ENCODE data around the gene ADAMTSL3.

DNA sequence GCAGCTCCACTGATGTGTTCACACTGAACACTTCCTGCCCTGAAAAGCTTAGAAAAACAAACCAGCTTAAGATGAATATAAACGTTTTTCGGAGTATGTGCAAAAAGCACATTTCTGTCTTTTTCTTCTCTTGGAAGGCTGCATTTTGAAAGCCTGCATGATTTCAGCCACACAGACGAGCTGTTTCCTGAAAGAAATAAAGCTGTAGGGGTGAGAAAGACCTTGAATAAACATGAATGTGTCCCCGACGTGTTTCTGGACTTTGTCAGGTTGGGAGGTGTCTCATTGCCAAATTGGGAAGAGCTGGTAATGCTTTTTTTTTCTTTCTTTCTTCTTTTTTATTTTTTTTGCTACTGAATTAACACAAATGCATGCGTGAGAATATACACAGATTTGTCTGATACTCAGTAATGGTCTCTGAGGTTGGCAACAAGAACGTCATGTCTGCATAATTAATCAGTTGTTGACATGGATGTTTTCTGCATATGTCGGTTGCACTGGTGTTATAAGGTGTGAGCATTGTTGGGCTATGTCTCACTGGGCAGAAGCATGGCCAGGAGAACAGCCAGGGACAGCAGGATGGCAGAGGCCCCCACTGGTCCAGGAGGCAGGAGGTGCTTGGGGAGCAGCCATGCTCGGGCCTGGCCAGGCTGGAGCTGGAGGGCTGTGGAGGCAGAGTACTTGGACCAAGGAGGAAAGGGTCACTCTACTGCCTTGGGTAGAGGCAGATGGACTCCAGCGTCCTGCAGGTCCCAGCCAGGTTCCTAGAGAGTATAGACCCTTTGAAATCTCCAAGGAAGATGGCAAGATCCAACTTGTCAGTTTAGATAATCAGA lies 39.0 kb downstream of the ADAMTSL3 start:
- TF ChIP-seq CTCF (IDR thresholded peaks at IDR 0.05) (no peak), POLR2AphosphoS5 (IDR thresholded peaks at IDR 0.05) (peak; percentile 49 to 73 (median 65))

Measured in transverse colon (tissue), 4 donors.